ENCODE data around the gene HPCAL1. TPM values are rescaled to one million over a fixed set of nuclear protein-coding genes. Genes with fewer than 3 reads are reported as not detected.

The HPCAL1 gene
- total and polyA plus RNA-seq, 10 of the 15 experiments (the other 5 are each of a cell fraction or from before 2014, with no cell fraction given): 0.40 to 12.8 (median 7.9) TPM

- intact Hi-C loops (cut with micrococcal nuclease; ENCODE audit: unreplicated experiment): no loop called here
- no peak overlapping the region for H3K27ac ChIP-seq (ENCODE audit: control insufficient read depth, insufficient read depth)
- H3K36me3 ChIP-seq (ENCODE audit: control insufficient read depth in 2 of 2, insufficient read depth in 2 of 2, low read length in 1 of 2): no peaks in the 10 kb centered on the region
- FAIRE-seq (no peak), ATAC-seq (no peak), DNase-seq (ENCODE audit: low read depth, low spot score) (no peak)
- H3K4me3 ChIP-seq: no peak overlapping the region
- H4K20me1 ChIP-seq (ENCODE audit: control insufficient read depth, insufficient read depth): no peaks in the 10 kb centered on the region
- no peak overlapping the region for H3K9ac ChIP-seq (ENCODE audit: control insufficient read depth, insufficient read depth, low read length)
- POLR2A ChIA-PET: no interaction called here
- BruUV-seq (replicated peaks): no TSS peak
- H3K4me2 ChIP-seq (ENCODE audit: control insufficient read depth, insufficient read depth): no peak overlapping the region
- H3K9me3 ChIP-seq (replicated peaks; ENCODE audit: control insufficient read depth, insufficient read depth, low read length): no peaks in the 10 kb centered on the region
- peaks cover 0 to 1% of the 10 kb centered on the region in 2 experiments; a peak in 2 of 4 replicates for H3K27me3 ChIP-seq (replicated peaks in 1 of 2; ENCODE audit: control insufficient read depth in 2 of 2, insufficient read depth in 2 of 2, low read length in 1 of 2)
- H2AFZ ChIP-seq (ENCODE audit: control insufficient read depth, low read depth, low read length): no peak overlapping the region
- SMC1A ChIA-PET (ENCODE audit: uncharacterized antibody, unreplicated experiment): no interaction called here
- no peaks in the 10 kb centered on the region for H3K79me2 ChIP-seq (ENCODE audit: control insufficient read depth, insufficient read depth, low read length)
- H3K4me1 ChIP-seq (ENCODE audit: control insufficient read depth, insufficient read depth, low read length): peaks cover 2% of the 10 kb centered on the region; the same call in 1 of the 2 replicates
- CTCF ChIA-PET: interaction anchor here (1.0 to 5.3 kb wide), 2 partner anchors 132 to 158 kb away, joined by 3 to 27 read pairs; no protein-coding TSS in a partner anchor
- in situ Hi-C loops (cut with MboI): no loop called here
- no peak for TF ChIP-seq BMI1 (IDR thresholded peaks at IDR 0.05; ENCODE audit: borderline replicate concordance)
- TF ChIP-seq NBN (IDR thresholded peaks at IDR 0.05): no peak
- TF ChIP-seq, protein P1, sequence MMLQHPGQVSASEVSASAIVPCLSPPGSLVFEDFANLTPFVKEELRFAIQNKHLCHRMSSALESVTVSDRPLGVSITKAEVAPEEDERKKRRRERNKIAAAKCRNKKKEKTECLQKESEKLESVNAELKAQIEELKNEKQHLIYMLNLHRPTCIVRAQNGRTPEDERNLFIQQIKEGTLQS (IDR thresholded peaks at IDR 0.05; ENCODE audit: borderline replicate concordance, extremely low read depth, low read depth, low read length): no peak
- TF ChIP-seq SUPT20H (IDR thresholded peaks at IDR 0.05; ENCODE audit: borderline replicate concordance, control insufficient read depth, low read depth, low read length): no peak
- TF ChIP-seq LARP7 (IDR thresholded peaks at IDR 0.05): no peak
- RAD21 ChIA-PET (ENCODE audit: unreplicated experiment): interaction anchor here (1.1 to 3.6 kb wide), 3 partner anchors 25 to 158 kb away, joined by 4 to 18 read pairs (median 5); no protein-coding TSS in a partner anchor
- WGBS (ENCODE audit: insufficient coverage, insufficient replicate concordance, low lambda C conversion rate, missing lambda C conversion rate): 20% methylated on average over 20 of the region's 23 CpGs
Observed at GRCh38 chr2:10276481-10277292, 26.0 kb upstream of the HPCAL1 start.
